Measurements from ENCODE around the gene ANAPC15. TPM values are rescaled to one million over a fixed set of nuclear protein-coding genes. Genes with fewer than 3 reads are reported as not detected.

Gene ANAPC15
- total and polyA plus RNA-seq, 2 of the 13 experiments (the other 11 are each of a cell fraction or from before 2014, with no cell fraction given) = 18.8 to 25.7 TPM

DNA sequence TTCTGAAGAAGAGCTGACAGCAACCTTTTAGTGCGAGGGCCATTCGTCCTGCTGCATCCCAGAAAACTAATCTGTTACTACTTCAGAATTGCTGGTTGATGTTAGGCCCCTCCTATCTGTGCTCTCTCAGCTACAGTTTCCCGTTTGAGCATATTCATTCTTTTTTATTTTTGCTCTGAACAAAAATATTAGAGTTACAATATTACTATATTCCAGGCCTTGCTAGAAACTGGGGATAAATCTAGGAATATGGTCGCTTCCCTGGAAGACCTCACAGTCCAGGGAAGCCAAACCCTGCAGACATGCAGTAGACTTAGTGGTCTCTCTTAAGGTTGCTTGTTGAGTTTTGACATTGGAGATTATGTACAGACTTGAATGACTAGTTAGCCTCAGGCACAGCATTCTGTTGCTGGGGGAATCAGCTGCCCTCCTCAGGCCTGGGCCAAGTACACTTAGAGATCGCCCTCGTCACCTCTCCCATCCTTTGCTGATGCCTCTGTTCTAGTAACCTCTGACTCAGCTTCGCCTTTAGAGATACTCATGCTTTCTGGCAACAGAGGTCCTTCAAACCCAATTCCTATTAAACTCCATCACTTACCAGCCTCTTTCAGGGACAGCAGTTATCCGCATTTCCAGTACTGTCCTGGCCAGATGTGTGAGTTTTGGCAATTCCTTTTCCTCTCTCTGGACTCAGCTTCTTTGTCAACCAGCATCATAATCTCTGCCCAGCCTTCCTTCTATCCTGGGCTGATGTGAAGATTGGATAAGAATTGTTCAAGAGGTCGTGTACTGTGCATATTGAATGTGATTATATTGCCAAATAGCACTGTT, 698 bp upstream of the ANAPC15 start (continued):
- TF ChIP-seq AHDC1 (CRISPR knock-in tag; IDR thresholded peaks at IDR 0.05; ENCODE audit: borderline replicate concordance) (no peak), ZFP41 (CRISPR knock-in tag; IDR thresholded peaks at IDR 0.05; ENCODE audit: borderline replicate concordance) (no peak), GABPA (IDR thresholded peaks at IDR 0.05; ENCODE audit: low read depth, low read length) (no peak), GABPA (CRISPR knock-in tag; IDR thresholded peaks at IDR 0.05; ENCODE audit: low read depth) (no peak), KLF9 (CRISPR knock-in tag; IDR thresholded peaks at IDR 0.05; ENCODE audit: low read depth) (no peak), ZFP1 (CRISPR knock-in tag; IDR thresholded peaks at IDR 0.05) (no peak), EED (CRISPR knock-in tag; IDR thresholded peaks at IDR 0.05) (no peak), TSC22D2 (CRISPR knock-in tag; IDR thresholded peaks at IDR 0.05; ENCODE audit: borderline replicate concordance) (no peak), ZNF615 (CRISPR knock-in tag; IDR thresholded peaks at IDR 0.05; ENCODE audit: borderline replicate concordance) (no peak), SNAI1 (CRISPR knock-in tag; IDR thresholded peaks at IDR 0.05; ENCODE audit: borderline replicate concordance) (no peak), MTA1 (CRISPR knock-in tag; IDR thresholded peaks at IDR 0.05; ENCODE audit: borderline replicate concordance) (no peak), SAP130 (CRISPR knock-in tag; IDR thresholded peaks at IDR 0.05; ENCODE audit: low read depth) (no peak), MIER2 (CRISPR knock-in tag; IDR thresholded peaks at IDR 0.05) (no peak), POGZ (CRISPR knock-in tag; IDR thresholded peaks at IDR 0.05) (no peak), ZNF263 (CRISPR knock-in tag; IDR thresholded peaks at IDR 0.05) (no peak), ZNF138 (CRISPR knock-in tag; IDR thresholded peaks at IDR 0.05; ENCODE audit: low read depth) (no peak), CHD4 (IDR thresholded peaks at IDR 0.05; ENCODE audit: borderline replicate concordance, low read length) (no peak), KLF16 (CRISPR knock-in tag; IDR thresholded peaks at IDR 0.05) (no peak), REL (CRISPR knock-in tag; conservative IDR thresholded peaks at IDR 0.05) (no peak), BATF2 (CRISPR knock-in tag; IDR thresholded peaks at IDR 0.05) (no peak), CREB1 (IDR thresholded peaks at IDR 0.05) (no peak), CREB1 (CRISPR knock-in tag; IDR thresholded peaks at IDR 0.05) (peak; percentile 48; the same call in 1 of the 2 replicates)
- TF ChIP-seq, protein P1, sequence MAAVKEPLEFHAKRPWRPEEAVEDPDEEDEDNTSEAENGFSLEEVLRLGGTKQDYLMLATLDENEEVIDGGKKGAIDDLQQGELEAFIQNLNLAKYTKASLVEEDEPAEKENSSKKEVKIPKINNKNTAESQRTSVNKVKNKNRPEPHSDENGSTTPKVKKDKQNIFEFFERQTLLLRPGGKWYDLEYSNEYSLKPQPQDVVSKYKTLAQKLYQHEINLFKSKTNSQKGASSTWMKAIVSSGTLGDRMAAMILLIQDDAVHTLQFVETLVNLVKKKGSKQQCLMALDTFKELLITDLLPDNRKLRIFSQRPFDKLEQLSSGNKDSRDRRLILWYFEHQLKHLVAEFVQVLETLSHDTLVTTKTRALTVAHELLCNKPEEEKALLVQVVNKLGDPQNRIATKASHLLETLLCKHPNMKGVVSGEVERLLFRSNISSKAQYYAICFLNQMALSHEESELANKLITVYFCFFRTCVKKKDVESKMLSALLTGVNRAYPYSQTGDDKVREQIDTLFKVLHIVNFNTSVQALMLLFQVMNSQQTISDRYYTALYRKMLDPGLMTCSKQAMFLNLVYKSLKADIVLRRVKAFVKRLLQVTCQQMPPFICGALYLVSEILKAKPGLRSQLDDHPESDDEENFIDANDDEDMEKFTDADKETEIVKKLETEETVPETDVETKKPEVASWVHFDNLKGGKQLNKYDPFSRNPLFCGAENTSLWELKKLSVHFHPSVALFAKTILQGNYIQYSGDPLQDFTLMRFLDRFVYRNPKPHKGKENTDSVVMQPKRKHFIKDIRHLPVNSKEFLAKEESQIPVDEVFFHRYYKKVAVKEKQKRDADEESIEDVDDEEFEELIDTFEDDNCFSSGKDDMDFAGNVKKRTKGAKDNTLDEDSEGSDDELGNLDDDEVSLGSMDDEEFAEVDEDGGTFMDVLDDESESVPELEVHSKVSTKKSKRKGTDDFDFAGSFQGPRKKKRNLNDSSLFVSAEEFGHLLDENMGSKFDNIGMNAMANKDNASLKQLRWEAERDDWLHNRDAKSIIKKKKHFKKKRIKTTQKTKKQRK (IDR thresholded peaks at IDR 0.05; ENCODE audit: low read length) = no peak
